Nephron (organoid): ENCODE measurements around the gene TFPI2.
A peak's percentile ranks its signal among the peaks of the same experiment; 100 is the strongest.

ENCODE experiments used
- H3K27ac Mint-ChIP-seq, 3 experiments: 2 replicates each; pipeline ENCODE4 v1.8.0; 2020; ENCODE audit warnings: mixed read lengths in 3 of 3, mild to moderate bottlenecking in 2 of 3, moderate library complexity in 1 of 3
- H3K27me3 Mint-ChIP-seq: 2 replicates; pipeline ENCODE4 v1.8.0; 2021; ENCODE audit warnings: low read depth, mild to moderate bottlenecking, moderate library complexity, mixed read lengths
- H3K36me3 Mint-ChIP-seq: 2 replicates; pipeline ENCODE4 v1.8.0; 2020; ENCODE audit warnings: low read depth, mixed read lengths
- H3K4me1 Mint-ChIP-seq: 2 replicates; pipeline ENCODE4 v1.8.0; 2020; ENCODE audit warnings: mixed read lengths
- H3K4me3 Mint-ChIP-seq, 3 experiments: 2 replicates each; pipeline ENCODE4 v1.8.0; 2020; ENCODE audit warnings: mild to moderate bottlenecking in 3 of 3, mixed read lengths in 3 of 3, moderate library complexity in 2 of 3
- H3K9me3 Mint-ChIP-seq: 2 replicates; pipeline ENCODE4 v1.8.0; 2020; ENCODE audit warnings: mixed read lengths
- CTCF ChIP-seq, 3 experiments: fragments of 200-600 bp; sonication (generic); IDR thresholded peaks; one replicate each; pipeline ENCODE4 v1.5.0; 2021; ENCODE audit warnings: antibody characterized with exemption in 3 of 3; ENCODE audit not compliant: unreplicated experiment in 3 of 3

The TFPI2 gene

DNA sequence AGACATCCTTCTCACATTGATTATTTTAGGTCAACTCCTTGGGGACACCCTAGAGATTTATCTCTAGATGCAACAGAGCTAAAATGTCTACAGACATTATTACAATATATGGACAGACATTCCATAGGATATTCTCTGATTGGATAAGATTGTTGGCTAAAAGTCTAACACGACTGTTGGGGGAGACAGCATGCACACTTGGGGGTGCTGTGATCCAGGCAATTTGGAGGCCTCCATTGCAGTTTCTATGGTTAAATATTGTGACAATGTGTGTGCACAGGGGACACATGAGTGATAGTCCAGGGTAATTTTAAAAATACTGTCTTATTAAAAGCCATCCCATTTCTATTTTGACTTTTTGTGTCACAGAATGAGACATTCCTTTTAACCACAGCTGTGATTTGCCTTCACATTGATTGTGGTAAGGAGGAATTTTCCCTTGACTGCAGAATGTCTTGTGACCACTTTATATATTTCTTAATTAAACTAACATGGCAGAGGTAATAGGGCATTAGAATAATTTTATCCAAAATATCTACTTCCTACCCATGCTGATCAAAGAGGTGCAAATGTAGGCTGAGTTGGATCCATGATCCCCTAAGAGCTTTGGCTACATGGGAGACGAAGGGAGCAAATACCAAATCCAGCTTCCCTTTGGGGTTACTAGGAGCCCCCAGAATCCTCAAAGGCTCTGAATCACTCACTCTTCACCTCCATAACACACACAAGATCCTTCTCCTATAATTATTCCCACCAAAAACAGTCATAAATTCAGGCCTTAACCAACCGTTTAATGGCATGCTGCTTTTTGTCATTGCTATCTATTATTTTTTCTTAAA lies 7.3 kb downstream of the TFPI2 start:
- TF ChIP-seq CTCF (IDR thresholded peaks at IDR 0.05; ENCODE audit: unreplicated experiment in 3 of 3) = no peak
- Mint-ChIP-seq H3K27ac (no peak overlapping the region), H3K4me3 (no peak overlapping the region), H3K36me3 (no peaks in the 10 kb centered on the region), H3K4me1 (no peaks in the 10 kb centered on the region), H3K27me3 (peaks cover 10% of the 10 kb centered on the region), H3K9me3 (peaks cover 8% of the 10 kb centered on the region)

GRCh38 chr7:93882468-93882867 lies 8.1 kb downstream of the TFPI2 start:
- H3K9me3 Mint-ChIP-seq = peaks cover 12% of the 10 kb centered on the region
- no peak overlapping the region for H3K4me3 Mint-ChIP-seq
- no peaks in the 10 kb centered on the region for H3K4me1 Mint-ChIP-seq
- no peak overlapping the region for H3K27ac Mint-ChIP-seq
- TF ChIP-seq CTCF (IDR thresholded peaks at IDR 0.05; ENCODE audit: unreplicated experiment in 3 of 3) = no peak
- peaks cover 2% of the 10 kb centered on the region for H3K36me3 Mint-ChIP-seq
- H3K27me3 Mint-ChIP-seq = peaks cover 2% of the 10 kb centered on the region

- TF ChIP-seq CTCF (IDR thresholded peaks at IDR 0.05; ENCODE audit: unreplicated experiment in 3 of 3) = no peak
- no peaks in the 10 kb centered on the region for H3K4me1 Mint-ChIP-seq
- H3K4me3 Mint-ChIP-seq = no peak overlapping the region
- no peaks in the 10 kb centered on the region for H3K27me3 Mint-ChIP-seq
- H3K9me3 Mint-ChIP-seq = peaks cover 15% of the 10 kb centered on the region
- no peak overlapping the region for H3K27ac Mint-ChIP-seq
- peaks cover 4% of the 10 kb centered on the region for H3K36me3 Mint-ChIP-seq
These were observed 11.2 kb downstream of the TFPI2 start for GRCh38 chr7:93879356-93879755.

DNA sequence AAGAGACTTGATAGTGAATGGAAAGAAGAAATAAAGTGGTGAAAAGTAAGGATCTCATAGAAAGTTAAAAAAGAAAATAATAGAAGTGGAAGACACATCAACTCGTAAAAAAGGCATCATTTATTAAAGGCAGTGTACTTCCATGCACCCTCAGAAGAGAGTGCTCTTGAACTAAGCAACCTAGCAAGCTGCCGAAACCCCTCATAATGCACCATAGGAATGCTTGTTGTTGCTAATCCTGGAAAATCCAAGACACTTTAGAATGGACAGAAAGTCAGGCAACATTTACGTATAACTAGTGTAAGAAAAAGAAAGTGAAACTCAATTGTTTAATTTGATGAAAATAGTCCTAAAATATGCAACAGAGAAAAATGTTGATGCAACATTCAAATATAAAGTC lies 12.8 kb downstream of the TFPI2 start:
- Mint-ChIP-seq H3K36me3 (peaks cover 4% of the 10 kb centered on the region), H3K9me3 (peaks cover 15% of the 10 kb centered on the region), H3K4me1 (no peaks in the 10 kb centered on the region), H3K27ac (no peak overlapping the region), H3K27me3 (no peaks in the 10 kb centered on the region), H3K4me3 (no peak overlapping the region)
- TF ChIP-seq CTCF (IDR thresholded peaks at IDR 0.05; ENCODE audit: unreplicated experiment in 3 of 3) = no peak

GRCh38 chr7:93873998-93874574 lies 16.5 kb downstream of the TFPI2 start:
- Mint-ChIP-seq H3K27ac (no peak overlapping the region), H3K4me3 (no peak overlapping the region), H3K9me3 (peaks cover 7% of the 10 kb centered on the region), H3K36me3 (peaks cover 4% of the 10 kb centered on the region), H3K27me3 (no peaks in the 10 kb centered on the region), H3K4me1 (no peaks in the 10 kb centered on the region)
- TF ChIP-seq CTCF (IDR thresholded peaks at IDR 0.05; ENCODE audit: unreplicated experiment in 3 of 3) = no peak

DNA sequence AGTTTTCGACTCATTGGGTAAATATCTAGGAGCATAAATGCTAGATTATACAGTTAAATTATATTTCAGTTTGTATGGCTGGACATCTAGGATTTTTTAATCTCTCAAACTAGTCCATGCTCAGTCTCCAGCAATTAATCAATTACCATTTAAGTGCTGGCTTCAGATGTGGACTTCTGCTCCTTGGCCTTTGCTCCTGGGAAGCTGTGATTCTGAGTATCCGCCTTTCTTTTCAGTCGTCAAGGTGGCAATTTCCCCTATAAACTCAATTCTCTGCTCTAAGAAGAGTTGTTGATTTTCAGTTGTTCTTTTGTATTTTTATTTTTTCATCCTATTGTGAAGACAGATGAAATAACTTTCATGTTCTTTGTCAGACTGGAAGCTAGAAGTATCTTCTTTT lies 23.7 kb downstream of the TFPI2 start:
- Mint-ChIP-seq H3K27ac (peak overlapping the region in 1 of 3 experiments; percentile 50), H3K9me3 (no peaks in the 10 kb centered on the region), H3K27me3 (no peaks in the 10 kb centered on the region), H3K4me1 (no peaks in the 10 kb centered on the region), H3K4me3 (no peak overlapping the region), H3K36me3 (no peaks in the 10 kb centered on the region)
- no peak for TF ChIP-seq CTCF (IDR thresholded peaks at IDR 0.05; ENCODE audit: unreplicated experiment in 3 of 3)
